GM12878 (cell line): ENCODE measurements around the gene HSPB6.

Source experiments
- ATF7 ChIP-seq: fragments of 450-650 bp; IDR thresholded peaks from 2 replicates; pipeline ENCODE4 v1.6.1; 2016; ENCODE audit warnings: low read depth, mild to moderate bottlenecking
- BACH1 ChIP-seq: fragments of 450-650 bp; IDR thresholded peaks from 2 replicates; pipeline ENCODE4 v1.6.1; 2017; ENCODE audit warnings: mild to moderate bottlenecking, borderline replicate concordance
- BRCA1 ChIP-seq: IDR thresholded peaks from 2 replicates; pipeline ENCODE4 v1.6.1; 2011; ENCODE audit warnings: low read depth, low read length, improper control_type of control experiment
- CTCF ChIP-seq, 3 experiments: IDR thresholded peaks in 2 of 3; conservative IDR thresholded peaks in 1 of 3; 2 replicates each; pipeline ENCODE4 v1.5.1; 2011; ENCODE audit warnings: low read depth in 3 of 3, low read length in 3 of 3, mild to moderate bottlenecking in 3 of 3, control low read depth in 2 of 3, moderate library complexity in 2 of 3, inconsistent platforms in 1 of 3, mixed read lengths in 1 of 3; ENCODE audit not compliant: control insufficient read depth in 2 of 3, insufficient read depth in 1 of 3; ENCODE audit errors: extremely low read depth in 1 of 3
- EP300 ChIP-seq, 2 experiments: fragments of 150-350 bp in 1 of 2; IDR thresholded peaks; 2 replicates each; pipeline ENCODE4 v1.6.1; 2011 to 2012; ENCODE audit warnings: low read depth in 2 of 2, low read length in 2 of 2, borderline replicate concordance in 1 of 2, improper control_type of control experiment in 1 of 2, inconsistent platforms in 1 of 2; ENCODE audit not compliant: control insufficient read depth in 1 of 2
- HDAC2 ChIP-seq: fragments of 200-600 bp; sonication (generic); IDR thresholded peaks from 2 replicates; pipeline ENCODE4 v1.6.1; 2017
- JUND ChIP-seq: IDR thresholded peaks from 2 replicates; pipeline ENCODE4 v1.6.1; 2012; ENCODE audit warnings: low read depth, mild to moderate bottlenecking, low read length, improper control_type of control experiment, moderate library complexity
- POLR2A ChIP-seq: IDR thresholded peaks from 2 replicates; pipeline ENCODE4 v1.6.1; 2011; ENCODE audit warnings: low read depth, mild to moderate bottlenecking, low read length
- SREBF1 ChIP-seq: IDR thresholded peaks from 2 replicates; pipeline ENCODE4 v1.6.1; 2012; ENCODE audit warnings: mild to moderate bottlenecking, low read length
- USF2 ChIP-seq: IDR thresholded peaks from 2 replicates; pipeline ENCODE4 v1.6.1; 2011; ENCODE audit warnings: low read depth, low read length, improper control_type of control experiment, borderline replicate concordance

GRCh38 chr19:35774274-35775045 is 17.6 kb upstream of the HSPB6 start:
- TF ChIP-seq EP300 (IDR thresholded peaks at IDR 0.05; ENCODE audit: borderline replicate concordance in 1 of 2, control insufficient read depth in 1 of 2, low read depth in 2 of 2, low read length in 2 of 2) (no peak), CTCF (IDR thresholded peaks at IDR 0.05 in 2 of 3, conservative IDR thresholded peaks at IDR 0.05 in 1 of 3; ENCODE audit: control insufficient read depth in 2 of 3, extremely low read depth in 1 of 3, insufficient read depth in 1 of 3, low read depth in 3 of 3, low read length in 3 of 3) (no peak), POLR2A (no peak), JUND (no peak), USF2 (no peak), BRCA1 (no peak), ATF7 (no peak), HDAC2 (no peak), SREBF1 (no peak), BACH1 (no peak)
